Inferior parietal cortex (tissue), 1 donor: ENCODE data around the gene C1QTNF3.
"Not testable (repeated sequence)": the region's sequence is repeated elsewhere in the genome, so short reads cannot be mapped to it uniquely, and the experiment has no call there.

ENCODE experiments used
- DNase-seq: peaks from one replicate; pipeline ENCODE4 v3.0.0-alpha.2; 2016; ENCODE audit errors: extremely low spot score

The C1QTNF3 gene

DNA sequence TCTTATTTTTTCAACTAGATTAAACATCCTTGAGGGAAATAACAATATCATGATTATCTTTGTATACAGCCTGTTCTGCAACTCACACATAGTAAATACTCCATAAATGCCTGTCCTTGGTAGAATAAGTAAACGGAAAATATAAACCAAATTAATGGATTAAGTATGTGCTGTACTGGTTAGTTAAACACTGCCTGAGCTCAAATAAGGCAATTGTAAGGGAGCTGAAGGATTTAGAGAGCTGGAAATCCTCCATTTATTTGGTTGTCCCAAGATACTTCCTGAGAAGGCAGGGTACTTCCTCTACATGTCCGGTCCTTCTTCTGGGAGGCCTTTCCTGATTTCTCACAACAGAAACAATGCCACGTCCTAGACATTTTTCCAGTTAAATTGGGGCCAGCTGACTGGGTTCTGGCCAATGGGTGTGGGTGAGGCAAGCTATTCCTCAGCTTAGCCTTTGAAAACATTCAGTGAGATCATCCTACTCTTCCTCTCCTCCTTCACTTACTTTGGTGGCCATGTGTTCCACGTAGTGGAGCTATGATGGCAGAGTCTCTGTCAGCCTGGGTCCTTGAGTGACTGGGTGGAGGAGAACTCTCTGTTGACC, 8.5 kb upstream of the C1QTNF3 start:
- no peak for DNase-seq

DNA sequence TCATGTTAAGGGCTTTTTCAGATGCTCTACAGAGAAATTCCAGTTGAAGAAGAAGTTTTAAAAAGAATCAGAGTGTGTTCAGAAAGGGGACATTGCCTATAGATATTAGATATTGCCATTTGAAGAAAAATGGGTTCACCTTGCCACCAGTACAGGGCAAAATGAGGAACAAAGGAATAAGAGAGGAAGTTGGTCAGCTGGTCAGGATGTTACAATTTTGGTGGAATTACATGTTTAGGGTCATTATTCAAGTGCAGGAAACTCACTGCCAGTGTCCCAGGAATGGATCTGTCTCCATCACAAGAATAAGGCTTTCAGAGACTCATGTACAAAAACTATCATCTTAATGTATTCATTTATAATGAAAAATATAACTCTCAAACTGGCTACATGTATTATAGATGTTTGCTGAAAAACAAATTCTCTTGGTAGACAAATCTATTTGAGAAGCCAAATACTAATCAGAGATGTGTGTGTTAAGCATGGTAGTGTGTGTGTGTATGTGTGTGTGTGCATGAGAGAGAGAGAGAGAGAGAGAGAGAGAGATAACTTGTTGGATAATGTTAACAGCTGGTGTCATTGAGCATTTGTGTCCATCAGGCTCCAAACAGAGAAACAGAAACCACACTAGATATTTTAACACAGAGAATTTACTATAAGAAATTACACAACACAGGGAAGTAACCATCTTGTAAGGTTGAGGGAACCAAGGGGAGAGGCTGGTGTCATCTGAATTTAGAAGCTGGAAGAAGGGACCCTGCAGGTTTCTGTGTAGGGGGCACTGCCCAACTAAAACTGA, 5.0 kb upstream of the C1QTNF3 start:
- DNase-seq: no peak

DNA sequence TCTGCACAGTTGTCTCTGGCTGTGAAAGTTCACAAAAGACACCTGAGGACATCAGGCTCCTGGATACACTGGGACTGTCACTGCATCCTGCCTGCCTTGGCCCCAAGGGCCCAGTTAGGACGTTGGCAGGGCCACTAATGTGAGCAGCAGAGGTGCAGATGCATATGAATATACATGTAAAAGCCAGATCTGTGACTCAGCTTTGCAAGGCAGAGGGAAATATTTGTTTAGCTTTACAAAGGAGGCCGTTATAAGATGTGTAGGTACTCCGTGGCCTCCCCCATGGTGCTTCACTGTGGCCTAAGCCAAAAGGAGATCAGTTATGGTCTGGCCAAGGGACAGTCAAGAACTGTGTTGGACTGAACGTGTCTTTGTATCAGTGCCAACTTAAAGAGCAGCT, 4.1 kb upstream of the C1QTNF3 start:
- DNase-seq: no peak

DNA sequence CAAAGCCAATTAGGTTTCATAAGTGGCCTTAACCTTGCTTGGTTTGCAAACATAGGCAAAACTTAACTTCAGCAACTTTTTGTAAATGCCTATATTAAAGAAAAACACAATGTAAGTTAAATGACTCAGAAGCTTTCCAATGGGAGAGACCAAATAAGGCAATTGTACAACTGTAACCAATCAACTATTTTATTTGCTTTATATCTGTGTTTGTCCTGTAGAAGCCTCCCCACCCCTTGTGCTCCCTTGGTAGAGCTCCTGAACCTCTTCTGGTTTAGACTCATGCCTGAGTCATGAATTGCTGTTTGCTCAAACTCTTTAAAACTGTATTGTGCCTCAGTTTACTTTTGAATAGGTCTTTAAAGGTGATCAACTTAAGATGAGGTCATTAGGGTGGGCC, 3.0 kb upstream of the C1QTNF3 start:
- DNase-seq: no peak

DNA sequence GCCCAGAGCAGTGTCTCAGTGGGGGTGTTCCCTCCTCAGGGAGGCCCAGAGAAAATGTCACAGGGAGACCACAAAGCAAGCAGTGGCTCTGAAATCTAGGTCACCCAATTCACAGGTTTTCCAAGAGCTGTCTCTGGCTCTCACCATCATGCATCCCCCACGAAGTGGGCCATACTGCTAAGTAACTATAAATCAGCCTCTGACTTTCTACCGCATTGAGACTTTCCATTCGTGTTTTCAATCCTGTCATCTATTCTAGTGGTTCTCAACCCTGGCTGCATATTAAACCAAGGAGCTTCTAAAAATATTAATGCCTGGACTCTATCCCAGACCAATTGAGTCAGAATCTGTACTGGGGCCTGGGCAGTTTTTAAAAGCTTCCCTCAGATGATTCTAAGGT, 2.0 kb upstream of the C1QTNF3 start:
- no peak for DNase-seq

DNA sequence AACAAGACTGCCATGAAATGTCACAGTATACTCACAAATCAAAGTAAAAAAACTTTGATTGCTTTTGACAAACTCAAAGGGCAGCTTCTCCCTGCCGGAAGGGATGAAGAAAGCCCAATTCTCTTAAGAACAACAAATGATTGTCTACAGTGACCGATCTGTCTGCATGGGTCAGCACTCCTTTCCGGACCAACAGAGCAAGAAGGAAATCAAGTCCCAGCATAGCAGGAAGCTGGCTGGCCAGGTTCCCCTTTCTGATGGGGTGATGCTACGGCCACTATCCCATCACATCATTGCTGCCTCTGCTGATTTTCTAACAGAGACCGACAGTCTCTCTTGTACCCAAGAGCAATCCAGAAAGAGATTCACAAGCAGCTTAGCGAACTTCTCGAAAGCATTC, 692 bp downstream of the C1QTNF3 start:
- peak; percentile 17 for DNase-seq

DNA sequence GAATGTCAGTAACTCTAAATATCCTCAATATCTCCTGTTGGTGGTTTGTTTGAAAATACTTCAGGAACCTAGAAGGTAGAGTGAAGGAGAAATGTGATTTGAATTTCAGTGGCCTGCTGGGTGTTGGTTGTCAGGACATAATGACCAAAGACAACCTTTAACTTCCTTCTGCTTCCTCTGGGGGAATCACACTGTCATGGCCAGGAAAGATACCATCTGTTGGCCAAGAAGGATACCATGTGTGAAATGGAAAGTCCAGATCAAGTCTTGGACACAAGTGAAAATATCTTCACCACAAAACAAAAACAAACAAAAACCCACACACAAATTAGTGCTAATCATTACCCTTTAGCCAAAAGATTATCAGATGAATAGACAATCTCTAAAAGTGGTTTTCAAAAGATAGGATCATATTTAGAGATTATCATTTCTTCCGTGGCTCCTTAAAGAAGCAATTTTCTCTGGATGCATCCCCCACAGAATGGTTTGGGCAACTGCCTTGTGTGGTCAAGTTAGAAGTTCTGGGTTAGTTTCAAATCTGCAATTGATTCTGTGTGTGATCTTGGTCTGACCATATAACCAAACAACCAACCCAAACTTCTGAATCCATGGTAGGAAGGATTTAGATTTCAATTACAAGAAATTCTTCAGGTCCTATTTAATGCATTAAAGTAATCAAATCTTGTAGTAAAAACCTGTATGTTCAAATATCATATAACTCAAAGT, 1.6 kb downstream of the C1QTNF3 start:
- no peak for DNase-seq

DNA sequence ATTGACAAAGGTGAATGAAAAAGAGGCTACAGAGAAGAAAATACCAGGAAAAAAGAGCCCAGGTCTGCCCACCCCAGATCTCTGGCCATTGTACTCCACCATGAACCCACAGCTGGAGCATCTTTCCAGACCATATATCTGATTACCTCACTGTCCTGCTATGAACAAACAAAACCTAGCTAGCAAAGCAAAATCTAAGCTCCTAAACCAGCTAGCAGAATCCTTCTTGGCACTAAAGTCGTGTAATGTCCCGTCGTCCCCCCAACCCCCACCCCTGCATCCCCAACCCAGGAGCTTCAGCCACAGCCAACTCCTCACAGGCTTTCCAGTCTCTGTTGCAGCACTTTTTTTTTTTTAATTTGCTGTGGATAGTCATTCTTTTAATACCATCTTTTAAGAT, 2.5 kb downstream of the C1QTNF3 start:
- DNase-seq: no peak

DNA sequence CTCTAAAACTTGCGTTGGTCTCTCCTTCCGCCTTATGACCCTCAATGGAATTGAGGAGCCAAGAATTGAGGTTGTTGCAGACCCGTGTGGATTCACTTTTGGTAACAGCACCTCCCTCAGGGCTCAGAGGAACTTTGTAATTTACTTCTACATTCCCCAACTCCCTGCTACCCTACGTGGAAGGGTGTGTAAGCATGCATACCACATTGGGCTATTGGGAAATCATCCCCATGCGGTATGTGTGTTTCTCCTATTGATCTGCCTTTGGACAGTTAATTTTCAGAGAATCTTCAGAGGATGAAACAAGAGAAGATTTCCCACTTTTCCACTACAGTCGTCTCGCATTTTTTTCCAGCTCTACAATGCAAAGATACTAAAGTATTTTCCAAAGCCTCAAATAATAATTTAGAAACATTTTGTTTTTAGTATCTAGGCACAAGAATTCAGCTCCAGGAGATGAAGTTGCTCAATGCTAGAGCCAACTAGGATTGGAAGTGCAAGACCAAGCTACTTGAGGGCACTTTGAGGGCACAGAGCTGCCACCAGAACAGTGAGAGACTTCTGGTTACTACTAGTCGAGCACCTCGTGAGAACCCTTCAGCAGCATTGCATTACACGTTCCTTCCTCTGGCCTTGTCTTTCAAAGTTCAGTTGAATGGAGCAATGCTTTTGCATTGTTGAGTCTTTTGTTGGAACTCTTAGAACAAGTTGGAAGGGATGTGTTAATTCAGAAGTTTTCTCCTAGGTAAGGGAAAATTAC, 3.4 kb downstream of the C1QTNF3 start:
- no peak for DNase-seq

DNA sequence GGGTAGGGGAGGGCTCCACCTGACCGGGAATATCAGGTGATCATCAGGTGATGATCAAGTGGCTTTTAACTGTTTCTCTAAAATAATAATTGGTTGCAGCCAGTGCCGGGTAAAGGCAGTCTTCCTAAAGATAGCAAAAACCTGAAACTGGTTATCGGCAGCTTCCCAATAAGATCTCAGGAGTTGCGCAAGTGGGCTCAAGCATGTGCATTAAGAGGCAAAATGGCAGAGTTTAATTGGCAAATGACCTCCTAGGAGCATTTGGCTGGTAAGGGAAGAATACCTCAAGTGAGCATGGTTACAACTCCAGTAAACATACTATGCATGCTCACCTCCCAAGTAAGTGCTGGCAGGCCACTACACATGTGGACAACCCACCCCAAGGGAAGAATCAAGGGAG, 4.2 kb downstream of the C1QTNF3 start:
- DNase-seq: no peak

DNA sequence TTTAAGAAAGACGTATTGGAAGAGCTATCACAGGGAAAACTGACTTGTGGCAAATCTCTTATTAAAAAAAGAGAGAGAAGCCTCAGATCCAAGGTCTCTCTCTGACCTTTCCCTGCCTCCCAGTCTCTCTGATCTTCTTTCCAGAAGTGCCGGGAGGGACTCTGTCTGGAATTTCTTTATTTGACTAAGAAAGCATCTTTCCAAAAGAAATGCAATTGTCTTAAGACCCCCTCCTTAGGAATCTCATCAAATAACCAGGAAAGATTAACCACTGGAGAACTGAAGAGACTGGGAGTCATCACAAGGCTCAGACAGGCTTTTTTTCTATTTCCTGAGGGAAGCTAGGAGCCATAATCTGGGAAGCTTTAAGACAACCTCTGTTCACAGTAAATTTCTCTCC, 4.6 kb downstream of the C1QTNF3 start:
- no peak for DNase-seq

DNA sequence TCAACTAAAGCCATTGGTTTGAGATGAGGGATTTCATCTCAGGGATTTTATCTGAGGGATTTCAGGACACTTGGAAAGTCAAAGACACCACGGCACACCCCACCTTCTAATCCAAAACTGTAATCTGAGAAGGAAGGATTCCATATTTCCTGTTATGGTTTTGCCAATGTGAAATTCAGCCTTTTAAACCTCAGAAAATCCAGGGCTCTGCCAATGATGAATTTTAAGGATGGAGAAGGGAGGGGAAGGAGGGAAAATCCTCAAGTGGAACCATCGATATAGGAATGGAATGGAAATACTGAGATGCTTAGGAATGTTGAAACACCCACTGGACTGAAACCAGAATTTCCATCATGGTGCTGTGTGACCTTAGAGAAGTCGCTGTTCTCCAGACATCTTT, 5.3 kb downstream of the C1QTNF3 start:
- DNase-seq: no peak

DNA sequence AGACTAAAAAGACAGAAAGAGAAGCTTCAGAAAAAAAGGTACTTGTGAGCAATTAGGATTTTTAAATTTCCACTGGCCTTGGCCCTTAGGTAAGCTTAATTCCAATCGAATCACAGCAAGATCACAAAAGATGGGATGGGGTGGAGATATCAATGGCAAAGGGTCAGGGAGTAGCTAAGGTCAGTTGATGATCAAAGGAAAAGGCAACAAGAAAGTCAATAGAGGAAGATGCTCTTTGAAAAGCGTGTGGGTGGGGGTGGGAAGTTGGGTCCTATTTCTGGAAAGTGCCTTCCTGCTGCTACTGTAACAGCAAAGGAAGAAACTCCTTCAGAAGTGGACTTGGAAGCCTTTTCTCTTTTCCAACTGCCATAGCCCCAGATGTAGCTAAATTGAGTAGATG, 7.3 kb downstream of the C1QTNF3 start:
- no peak for DNase-seq

DNA sequence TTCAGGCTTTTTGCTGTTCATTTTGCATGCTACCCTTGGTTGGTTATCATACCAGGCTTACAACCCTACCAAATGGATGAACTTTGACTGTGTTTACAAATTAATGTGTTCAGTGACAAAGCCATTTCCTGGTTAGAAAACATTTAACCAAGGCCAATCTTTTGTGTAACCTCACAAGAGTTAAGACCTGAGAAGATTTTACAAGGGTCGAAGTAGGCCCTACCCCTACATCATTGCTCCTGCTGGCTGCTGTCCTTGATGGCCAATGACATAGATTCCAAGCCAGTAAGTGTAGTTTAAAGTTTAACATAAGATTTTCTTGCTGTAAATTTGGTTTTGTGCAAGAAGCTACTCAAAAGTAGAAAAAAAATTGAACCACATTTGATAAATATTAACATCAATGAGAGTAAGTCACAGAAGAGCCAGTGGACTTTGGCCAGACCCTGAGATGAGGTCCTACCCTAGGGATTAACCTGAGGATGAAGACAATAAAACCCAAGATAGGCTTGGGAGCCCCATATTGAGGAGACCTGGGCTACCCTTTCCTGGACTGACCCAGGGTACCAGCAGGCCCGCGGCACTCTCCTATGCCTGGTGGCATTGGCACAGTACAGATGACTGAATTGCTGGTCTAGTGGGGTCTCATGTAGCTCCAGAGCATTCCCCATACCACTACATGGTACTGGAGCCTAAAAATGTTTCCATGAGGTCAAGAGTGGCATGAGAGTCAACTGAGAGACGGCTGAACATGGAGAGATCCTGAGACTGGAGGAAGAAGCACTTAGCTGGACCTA, 8.3 kb downstream of the C1QTNF3 start:
- no peak for DNase-seq

DNA sequence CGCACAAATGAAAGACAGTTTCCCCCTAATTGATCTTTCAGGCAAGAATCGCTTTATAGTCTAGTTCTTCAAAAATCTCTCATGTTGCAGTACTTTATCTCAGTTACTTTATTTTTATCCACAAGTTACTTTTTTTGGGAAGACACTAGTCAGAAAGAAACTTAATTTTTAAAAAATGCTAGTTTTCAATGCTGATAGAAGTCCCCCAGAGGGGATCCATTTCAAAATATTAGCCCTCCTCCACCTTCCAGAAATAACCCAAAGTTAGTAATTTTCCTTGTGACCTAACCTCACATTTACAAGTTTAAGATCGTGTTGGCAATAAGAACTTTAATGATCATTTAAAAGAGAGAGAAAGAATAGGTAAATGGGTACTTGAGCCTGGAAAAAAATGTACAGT, 11.0 kb downstream of the C1QTNF3 start:
- no peak for DNase-seq

DNA sequence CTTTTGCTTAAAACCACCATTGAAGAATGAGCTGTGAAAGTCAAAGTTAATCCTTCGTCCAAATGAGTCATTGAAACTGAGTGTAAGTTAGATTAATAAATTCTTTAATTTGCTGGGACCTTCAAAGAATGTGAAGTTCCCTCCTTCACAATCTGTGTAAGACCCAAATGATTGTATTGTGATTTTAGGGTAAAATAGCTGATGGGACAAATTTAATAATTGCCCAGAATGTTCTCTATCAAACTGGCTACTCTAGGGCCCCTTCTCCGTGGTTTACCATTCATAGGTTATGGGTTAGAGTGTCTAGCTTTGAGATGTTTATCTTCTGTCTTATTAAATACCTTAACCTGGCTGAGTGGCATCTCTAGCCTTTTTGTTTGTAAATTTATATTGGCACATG, 11.9 kb downstream of the C1QTNF3 start:
- DNase-seq: no peak

DNA sequence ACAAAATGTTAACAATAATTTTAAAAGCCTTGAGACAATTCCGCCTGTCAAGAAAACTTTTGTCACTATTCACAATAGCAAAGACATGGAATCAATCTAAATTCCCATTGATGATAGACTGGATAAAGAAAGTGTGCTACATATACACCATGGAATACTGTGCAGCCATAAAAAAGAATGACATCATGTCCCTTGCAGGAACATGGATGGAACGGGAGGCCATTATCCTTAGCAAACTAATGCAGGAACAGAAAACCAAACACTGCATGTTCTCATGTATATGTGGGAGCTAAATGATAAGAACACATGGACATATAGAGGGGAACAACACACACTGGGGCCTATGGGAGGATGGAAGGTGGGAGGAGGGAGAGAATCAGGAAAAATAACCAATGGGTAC, 12.4 kb downstream of the C1QTNF3 start:
- not testable (repeated sequence) for DNase-seq

DNA sequence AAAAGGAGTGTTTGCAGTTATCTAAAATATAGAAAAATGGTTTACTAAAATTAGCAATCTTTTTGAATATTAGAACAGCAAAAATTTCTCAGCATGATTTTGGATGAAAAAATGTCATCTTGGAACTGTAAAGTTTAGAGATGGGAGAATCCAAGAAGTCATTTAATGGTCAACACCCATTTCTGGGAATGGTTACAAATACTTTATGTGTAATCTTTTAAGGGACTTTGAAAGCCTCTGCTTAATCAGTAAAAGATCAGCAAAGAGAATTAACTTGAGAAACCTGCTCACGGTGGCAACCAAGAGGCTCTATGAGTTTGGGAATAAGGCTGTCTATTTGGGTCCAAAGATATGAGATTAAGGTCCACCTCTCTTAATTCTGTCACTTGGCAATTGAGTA, 13.0 kb downstream of the C1QTNF3 start:
- DNase-seq: no peak

DNA sequence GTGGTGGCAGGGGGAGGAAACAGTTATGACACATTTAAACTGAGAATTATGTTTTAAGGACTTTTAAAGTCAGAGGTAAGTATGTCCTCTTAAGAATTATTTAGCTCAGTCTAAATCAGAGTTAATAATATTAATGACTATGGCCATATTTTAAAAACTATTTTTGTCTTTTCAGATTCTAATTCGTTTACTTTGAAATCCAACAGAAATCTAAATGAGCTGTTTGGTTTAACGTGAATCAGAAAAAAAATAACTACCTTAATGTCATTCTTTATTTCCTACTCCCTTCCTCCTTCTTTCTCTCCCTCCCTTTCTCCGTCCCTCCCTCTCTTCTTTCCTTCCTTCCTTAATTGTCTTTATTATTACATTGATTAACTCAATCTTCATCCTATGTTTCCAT, 14.7 kb downstream of the C1QTNF3 start:
- DNase-seq: no peak

DNA sequence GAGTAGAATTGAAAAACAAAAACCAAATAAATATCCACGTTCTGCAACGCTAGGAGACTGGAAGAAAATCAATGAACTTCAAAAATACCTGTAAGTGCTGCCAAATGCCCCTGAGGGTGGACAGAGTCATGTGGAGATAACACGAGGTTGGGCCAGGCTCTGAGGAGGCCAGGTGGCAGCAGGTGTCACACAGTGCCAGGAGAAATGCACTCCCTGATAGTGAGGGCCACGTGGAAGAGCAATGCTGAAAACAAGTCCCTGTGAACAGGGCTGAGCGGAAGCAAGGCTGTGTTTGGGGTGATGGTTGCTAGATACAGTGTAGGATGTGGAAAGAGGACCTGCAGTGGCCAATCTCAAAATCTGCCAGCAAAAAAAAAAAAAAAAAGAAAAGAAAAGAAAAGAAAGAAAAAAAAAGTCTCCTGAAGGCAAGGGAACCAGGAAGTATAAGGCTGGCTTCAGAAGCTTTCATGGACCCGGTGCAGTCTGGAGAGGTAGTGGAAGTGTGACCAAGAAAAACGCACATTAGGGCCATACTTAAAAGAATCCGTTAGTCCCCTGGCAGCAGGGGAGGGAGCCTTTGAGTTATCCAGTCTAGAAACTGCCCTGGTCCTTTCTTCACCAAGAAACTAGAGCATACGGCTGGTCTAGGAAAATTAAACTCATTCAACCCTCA, 16.8 kb downstream of the C1QTNF3 start:
- no peak for DNase-seq

DNA sequence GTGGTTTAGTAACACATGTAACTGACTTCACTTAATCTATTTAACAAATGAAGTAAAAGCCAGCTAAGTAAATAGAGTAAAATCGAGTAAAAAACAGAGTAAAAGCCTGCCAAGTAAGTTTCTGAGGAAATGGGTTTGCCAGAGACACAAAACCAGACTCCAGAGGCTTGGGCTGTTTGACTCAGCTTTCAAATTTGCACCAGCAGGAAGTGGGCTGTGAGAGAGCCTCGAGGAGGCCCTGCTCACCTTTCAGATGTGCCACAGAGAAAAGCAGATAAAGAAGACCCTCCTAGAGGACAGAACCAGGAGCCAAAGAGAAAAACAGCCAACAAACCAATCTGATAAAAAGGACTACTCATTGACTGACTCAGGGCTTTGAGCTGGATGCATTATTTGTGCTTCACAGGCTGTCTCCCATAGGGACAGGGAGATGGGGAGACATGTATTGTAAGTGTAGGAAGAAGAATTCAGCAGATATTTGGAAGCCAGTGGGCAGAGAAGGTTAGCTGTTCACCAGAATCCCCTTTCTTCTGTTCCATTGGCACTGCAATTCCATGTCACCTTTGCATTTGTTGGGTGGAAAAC, 20.8 kb downstream of the C1QTNF3 start:
- DNase-seq: no peak
